NCI-H226 (cell line): ENCODE data around the gene NLGN1.

Source experiments
- DNase-seq: peaks from one replicate; pipeline ENCODE4 v3.0.0-alpha.2; 2015

NLGN1 gene

GRCh38 chr3:173732237-173732636 is 334.7 kb downstream of the NLGN1 start:
- DNase-seq: no peak

- no peak for DNase-seq
These were observed 335.6 kb downstream of the NLGN1 start for GRCh38 chr3:173733029-173733652.

GRCh38 chr3:173734473-173734872 is 336.9 kb downstream of the NLGN1 start:
- no peak for DNase-seq

- no peak for DNase-seq
These were observed 337.4 kb downstream of the NLGN1 start for GRCh38 chr3:173734895-173735294.

- no peak for DNase-seq
These were observed 338.3 kb downstream of the NLGN1 start for GRCh38 chr3:173735841-173736240.

GRCh38 chr3:173737167-173737808 is 339.7 kb downstream of the NLGN1 start:
- DNase-seq: peak; percentile 43

GRCh38 chr3:173739726-173740125 is 342.2 kb downstream of the NLGN1 start:
- no peak for DNase-seq

- DNase-seq: no peak
These were observed 344.9 kb downstream of the NLGN1 start for GRCh38 chr3:173742491-173742890.

- DNase-seq: no peak
These were observed 345.6 kb downstream of the NLGN1 start for GRCh38 chr3:173743111-173743510.

- DNase-seq: no peak
These were observed 346.0 kb downstream of the NLGN1 start for GRCh38 chr3:173743516-173743915.

- no peak for DNase-seq
These were observed 346.9 kb downstream of the NLGN1 start for GRCh38 chr3:173744479-173744878.

DNA sequence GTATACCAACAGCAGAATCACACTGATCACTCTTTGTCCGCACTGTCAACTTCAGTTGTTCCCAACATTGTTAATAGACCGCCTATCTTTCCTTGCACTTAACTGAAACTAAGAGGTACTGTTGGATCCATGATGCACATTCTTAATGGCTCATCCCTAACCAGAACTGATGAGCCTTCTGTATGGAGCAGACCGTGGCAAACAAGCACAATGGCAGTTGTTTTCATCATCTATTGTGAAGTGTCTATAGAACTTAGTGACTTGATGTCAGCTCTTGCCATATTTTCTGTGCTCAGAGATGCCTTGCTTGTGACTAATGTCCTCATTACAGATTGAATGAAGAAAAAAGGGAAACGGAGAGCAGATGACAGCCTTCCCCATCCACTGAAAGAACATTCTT is 347.4 kb downstream of the NLGN1 start:
- no peak for DNase-seq

- peak; percentile 70 for DNase-seq
These were observed 348.6 kb downstream of the NLGN1 start for GRCh38 chr3:173745952-173746682.

DNA sequence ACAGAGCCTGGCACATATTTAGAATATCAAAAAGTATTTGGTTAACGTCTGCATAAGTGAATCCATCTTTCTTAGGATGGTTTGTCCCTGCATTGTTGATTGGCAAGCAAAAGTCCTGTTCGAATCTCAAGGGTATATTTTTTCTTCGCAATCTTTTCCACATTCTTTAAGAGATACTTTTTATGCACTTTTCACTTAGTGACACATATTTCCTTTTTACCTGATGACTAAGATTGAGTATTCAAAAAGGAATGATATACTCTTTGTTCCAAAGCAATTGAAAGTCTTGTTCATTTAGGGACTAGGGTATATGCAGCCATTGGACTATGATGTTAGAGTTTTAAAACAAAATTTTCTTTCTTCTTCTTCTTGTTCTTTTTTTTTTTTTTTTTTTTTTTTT is 349.9 kb downstream of the NLGN1 start:
- DNase-seq: peak; percentile 38

DNA sequence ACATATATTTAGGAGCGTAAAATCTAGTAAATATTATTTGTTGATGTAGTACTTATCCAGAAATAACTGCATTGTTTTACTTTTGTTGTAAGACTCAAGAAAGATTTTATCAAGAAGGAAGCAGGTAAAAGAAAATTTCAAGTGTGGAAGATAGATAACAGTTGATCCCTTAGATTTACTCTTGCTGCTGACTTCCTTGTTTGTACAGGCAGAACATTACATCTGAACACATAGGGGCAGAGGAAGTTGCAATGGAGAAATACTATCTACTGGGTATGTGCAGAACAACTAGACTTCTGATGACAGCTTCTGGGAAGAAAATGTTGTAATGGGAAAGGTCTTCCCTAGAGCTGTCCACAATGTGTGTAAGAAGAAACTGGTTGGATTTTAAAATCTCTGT is 350.6 kb downstream of the NLGN1 start:
- DNase-seq: no peak

- peak; percentile 42 for DNase-seq
These were observed 352.6 kb downstream of the NLGN1 start for GRCh38 chr3:173750095-173750494.

- DNase-seq: no peak
These were observed 353.0 kb downstream of the NLGN1 start for GRCh38 chr3:173750591-173750990.

- no peak for DNase-seq
These were observed 356.0 kb downstream of the NLGN1 start for GRCh38 chr3:173753593-173753992.

- no peak for DNase-seq
These were observed 357.6 kb downstream of the NLGN1 start for GRCh38 chr3:173755161-173755560.

GRCh38 chr3:173761161-173761560 is 363.6 kb downstream of the NLGN1 start:
- DNase-seq: no peak

DNA sequence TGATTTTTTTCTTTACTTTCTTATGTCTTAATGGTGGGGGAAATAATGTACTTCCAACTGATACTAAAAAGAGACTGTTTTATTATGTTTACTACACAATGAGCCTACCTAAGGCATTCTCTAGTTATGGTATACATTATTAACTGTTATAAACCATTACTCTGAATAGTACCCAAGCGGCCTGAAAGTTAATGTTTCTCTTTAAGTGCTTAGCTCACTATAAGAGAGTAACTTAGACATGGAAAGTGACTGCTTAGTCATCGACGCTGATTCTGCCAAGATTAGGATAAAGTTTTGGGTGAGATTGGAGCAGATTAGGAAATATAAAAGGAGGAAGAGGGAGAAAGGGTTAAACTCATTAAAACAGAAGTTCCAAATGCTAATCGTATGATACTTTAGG is 365.0 kb downstream of the NLGN1 start:
- DNase-seq: no peak

GRCh38 chr3:173770011-173770410 is 372.5 kb downstream of the NLGN1 start:
- DNase-seq: no peak

DNA sequence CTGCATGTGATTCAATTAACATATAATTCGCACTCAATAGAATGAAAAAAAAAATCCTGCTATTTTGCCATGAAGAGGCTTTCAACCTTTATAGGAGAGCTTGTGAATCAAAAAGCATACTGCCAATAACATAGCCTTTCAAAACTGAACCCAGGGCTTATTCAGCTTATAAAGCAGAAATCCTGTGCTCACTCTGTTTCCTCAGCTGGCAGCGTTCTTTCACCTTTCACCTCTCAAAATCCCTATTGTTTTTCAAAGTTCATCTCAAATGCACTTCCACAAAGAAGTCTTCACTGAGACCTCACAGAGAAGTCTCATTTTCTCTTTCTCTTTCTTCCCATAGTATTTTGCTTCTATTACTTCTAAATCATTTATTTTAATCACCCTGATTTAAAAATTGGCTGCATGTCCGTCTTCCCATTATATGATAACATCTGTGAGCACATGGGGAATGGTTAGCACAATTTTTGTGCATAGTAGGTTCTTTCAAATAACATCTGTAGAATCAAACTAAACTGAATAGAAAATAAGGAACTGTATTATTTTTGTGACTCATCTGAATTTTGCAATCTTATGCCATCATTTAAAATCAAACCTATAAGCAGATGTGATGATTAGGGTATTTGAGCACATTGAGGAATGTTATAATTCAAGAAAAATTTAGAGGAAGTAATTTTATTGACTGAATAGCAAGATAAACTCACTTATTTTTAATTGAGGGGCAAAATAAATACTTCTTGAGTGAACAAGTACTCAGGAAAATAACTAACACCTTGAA is 373.4 kb downstream of the NLGN1 start:
- no peak for DNase-seq
